Coronary artery (tissue), 2 donors: Measurements from ENCODE around the gene SCT.
"Not testable (repeated sequence)": the region's sequence is repeated elsewhere in the genome, so short reads cannot be mapped to it uniquely, and the experiment has no call there.

Source experiments
- DNase-seq: peaks from one replicate; pipeline ENCODE4 v3.0.0-alpha.2; 2017; ENCODE audit warnings: low spot score
- H3K27ac ChIP-seq, 2 donors: fragments of 200-600 bp; sonication (generic); one replicate each; pipeline ENCODE4 v1.5.1; 2016 to 2019
- H3K4me3 ChIP-seq: fragments of 200-600 bp; sonication (generic); 2 replicates; pipeline ENCODE4 v1.5.1; 2016; ENCODE audit warnings: mild to moderate bottlenecking, moderate library complexity
- CTCF ChIP-seq: fragments of 200-600 bp; sonication (generic); IDR thresholded peaks from one replicate; pipeline ENCODE4 v1.5.1; 2019; ENCODE audit warnings: antibody characterized with exemption

Gene SCT

GRCh38 chr11:655036-655726, 28.2 kb upstream of the SCT start:
- no peak overlapping the region for H3K4me3 ChIP-seq
- H3K27ac ChIP-seq, result no peak overlapping the region
- no peak for TF ChIP-seq CTCF
- no peak for DNase-seq

- not testable (repeated sequence) for DNase-seq, H3K27ac ChIP-seq, H3K4me3 ChIP-seq
Observed at GRCh38 chr11:654444-654843, 27.5 kb upstream of the SCT start.

GRCh38 chr11:653837-654236, 26.9 kb upstream of the SCT start:
- DNase-seq, result no peak
- TF ChIP-seq CTCF, result no peak
- no peak overlapping the region for H3K27ac ChIP-seq
- no peak overlapping the region for H3K4me3 ChIP-seq

GRCh38 chr11:653136-653535, 26.2 kb upstream of the SCT start:
- not testable (repeated sequence) for H3K27ac ChIP-seq, DNase-seq, H3K4me3 ChIP-seq

GRCh38 chr11:650482-650881, 23.5 kb upstream of the SCT start:
- H3K27ac ChIP-seq, result no peak overlapping the region
- TF ChIP-seq CTCF, result no peak
- no peak for DNase-seq
- no peak overlapping the region for H3K4me3 ChIP-seq

GRCh38 chr11:647672-648158, 20.7 kb upstream of the SCT start:
- not testable (repeated sequence) for DNase-seq, H3K27ac ChIP-seq, H3K4me3 ChIP-seq

GRCh38 chr11:646214-646613, 19.2 kb upstream of the SCT start:
- no peak for TF ChIP-seq CTCF
- H3K4me3 ChIP-seq, result no peak overlapping the region
- no peak for DNase-seq
- H3K27ac ChIP-seq, result no peak overlapping the region

- H3K27ac ChIP-seq, result no peak overlapping the region
- H3K4me3 ChIP-seq, result no peak overlapping the region
- TF ChIP-seq CTCF, result no peak
- no peak for DNase-seq
Observed at GRCh38 chr11:645536-645935, 18.6 kb upstream of the SCT start.
